LNCaP clone FGC (cell line): ENCODE results near the gene RASGRP2.

Experiments used
- DNase-seq: peaks from one replicate; pipeline ENCODE4 v3.0.0-alpha.2; 2011; ENCODE audit warnings: low read depth
- H3K4me3 ChIP-seq: 2 replicates; pipeline ENCODE4 v1.5.1; 2011; ENCODE audit warnings: mild to moderate bottlenecking, low read depth, low read length, control low read depth
- CTCF ChIP-seq: IDR thresholded peaks from 2 replicates; pipeline ENCODE4 v1.5.1; 2012; ENCODE audit warnings: mild to moderate bottlenecking; ENCODE audit not compliant: control insufficient read depth, insufficient read depth; ENCODE audit errors: extremely low read depth

Gene RASGRP2

GRCh38 chr11:64720640-64721358 lies 23.1 kb downstream of the RASGRP2 start:
- no peak for TF ChIP-seq CTCF
- no peak overlapping the region for H3K4me3 ChIP-seq
- DNase-seq: no peak

DNA sequence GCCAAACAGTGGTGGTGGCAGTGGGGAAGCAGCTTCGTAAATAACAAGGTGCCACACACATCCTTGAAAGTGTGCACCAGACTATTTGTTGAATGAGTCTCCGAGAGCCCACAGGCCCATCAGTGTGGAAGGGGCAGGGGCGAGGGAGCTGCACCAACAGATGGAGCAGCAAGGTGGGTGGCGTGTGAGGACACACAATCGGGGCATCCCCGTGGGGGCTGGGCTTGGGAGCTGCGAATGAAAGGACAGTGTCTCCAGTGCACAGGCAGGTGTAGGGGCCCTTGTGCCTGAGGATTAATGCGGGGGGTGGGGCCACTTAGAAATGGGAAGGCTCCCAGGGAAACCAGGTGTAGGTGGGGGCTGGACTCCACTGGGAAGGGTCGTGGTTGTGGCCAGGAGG lies 23.8 kb downstream of the RASGRP2 start:
- no peak for DNase-seq
- H3K4me3 ChIP-seq: no peak overlapping the region
- TF ChIP-seq CTCF: no peak

GRCh38 chr11:64719406-64719805 lies 24.5 kb downstream of the RASGRP2 start:
- H3K4me3 ChIP-seq: no peak overlapping the region
- TF ChIP-seq CTCF: no peak
- DNase-seq: no peak

DNA sequence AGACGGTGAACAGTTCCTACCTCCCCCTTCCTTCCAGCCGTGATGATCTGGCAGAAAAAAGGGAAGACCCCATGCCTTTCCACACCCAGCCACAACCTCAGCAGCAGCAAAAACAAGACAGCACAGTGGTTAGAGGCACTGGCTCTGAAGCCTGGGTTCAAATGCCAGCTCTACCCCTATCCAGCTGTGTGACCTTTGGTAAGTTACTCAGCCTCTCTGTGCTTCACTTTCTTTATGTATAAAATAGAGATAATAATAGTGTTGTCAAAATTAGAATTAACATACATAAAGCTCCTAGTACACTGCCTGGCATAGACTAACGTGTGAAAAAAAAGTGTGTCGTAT lies 25.2 kb downstream of the RASGRP2 start:
- no peak for TF ChIP-seq CTCF
- H3K4me3 ChIP-seq: no peak overlapping the region
- DNase-seq: no peak

DNA sequence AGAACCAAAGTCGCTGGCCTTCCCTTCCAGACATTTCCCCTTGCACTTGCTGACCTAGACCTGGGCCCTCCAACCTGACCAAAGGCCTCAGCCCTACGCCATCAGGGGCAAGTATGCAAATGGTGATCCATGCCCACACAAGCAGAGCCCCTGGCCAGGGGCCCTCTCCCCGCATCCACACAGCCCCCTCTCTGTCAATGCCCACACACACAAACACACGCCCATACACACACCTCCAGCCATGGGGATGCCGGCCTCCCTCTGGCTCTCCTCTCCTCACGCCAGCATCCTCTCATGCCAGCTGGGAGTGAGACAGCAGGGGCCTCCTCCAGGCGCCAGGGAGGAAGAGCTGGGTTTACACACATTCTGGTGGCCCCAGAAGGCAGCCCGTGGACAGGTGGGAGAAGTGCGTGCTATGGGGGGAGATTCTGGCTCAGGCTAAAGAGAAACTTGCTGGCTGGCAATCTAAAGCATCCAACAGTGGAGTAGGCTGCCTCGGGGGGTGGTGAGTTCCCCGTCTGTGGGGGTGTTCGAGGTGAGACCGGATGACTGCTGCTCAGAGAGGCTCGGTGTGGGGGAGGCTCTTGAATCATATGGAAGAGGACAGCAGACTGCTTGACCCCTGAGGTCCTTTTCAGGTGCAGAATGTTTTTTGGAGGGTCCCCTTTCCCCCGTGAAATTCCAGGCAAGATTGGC lies 25.7 kb downstream of the RASGRP2 start:
- no peak for DNase-seq
- TF ChIP-seq CTCF: no peak
- no peak overlapping the region for H3K4me3 ChIP-seq

DNA sequence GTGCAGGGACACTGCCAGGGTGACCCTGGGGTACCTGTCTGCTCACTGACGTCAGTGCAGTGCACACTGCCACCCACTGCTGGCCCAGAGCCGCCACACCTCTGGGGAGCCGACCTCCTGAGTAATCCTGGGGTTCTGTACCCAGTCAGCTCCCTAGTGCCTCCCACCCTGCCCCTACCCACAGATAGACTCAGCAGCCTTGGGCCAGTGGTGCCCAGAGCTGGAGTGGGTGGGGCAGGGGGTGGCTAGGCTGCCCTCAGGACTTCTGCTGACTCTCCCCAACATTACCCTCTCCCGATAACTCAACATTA lies 26.7 kb downstream of the RASGRP2 start:
- no peak for TF ChIP-seq CTCF
- H3K4me3 ChIP-seq: no peak overlapping the region

More for the DNA sequence above, 26.7 kb downstream of the RASGRP2 start:
- no peak for DNase-seq
